ENCODE measurements around the gene BEX1. TPM values are rescaled to one million over a fixed set of nuclear protein-coding genes. Genes with fewer than 3 reads are reported as not detected.

Gene BEX1
- total RNA-seq, 1 donor = 4.7 TPM

DNA sequence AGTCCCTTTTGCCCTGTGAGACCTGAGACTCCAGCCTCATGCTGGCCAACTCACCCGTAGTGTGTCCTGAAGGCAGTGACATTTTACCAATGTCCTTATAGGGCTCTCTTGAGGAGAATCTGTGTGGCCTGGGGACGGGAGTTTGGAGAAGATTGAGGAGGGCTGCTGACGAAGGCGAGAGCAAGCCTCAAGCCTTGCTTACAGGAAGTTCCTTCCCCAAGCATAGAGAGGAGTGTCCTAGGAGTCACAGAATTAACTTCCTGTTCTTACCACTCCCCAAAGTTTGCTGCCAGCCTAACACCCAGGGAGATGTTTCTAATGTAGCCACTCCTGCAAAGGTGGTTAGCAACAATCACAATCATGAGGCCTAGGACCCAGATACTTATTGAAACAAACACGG is 29.0 kb upstream of the BEX1 start, which contains the start of gene NXF3:
NXF3 (minus strand) TSS at position 202 of the 400 bp plus-strand sequence; CDS start at position 82, 120 bp downstream.
- no peak within 1 kb of the TSS for H2AFZ ChIP-seq (ENCODE audit: low read length)
- no peak within 1 kb of the TSS for H3K27ac ChIP-seq (ENCODE audit: low read depth, low read length)
- H3K79me2 ChIP-seq (ENCODE audit: insufficient read depth, low read length) = no peaks in the 10 kb centered on the region
- no peak within 1 kb of the TSS for H3K4me2 ChIP-seq (ENCODE audit: insufficient read depth, low read length)
- peaks cover 15% of the 10 kb centered on the region for H3K27me3 ChIP-seq (ENCODE audit: insufficient read depth, low read length)
- H3K9me3 ChIP-seq (ENCODE audit: low read depth, low read length) = no peaks in the 10 kb centered on the region
- TF ChIP-seq, protein P1, sequence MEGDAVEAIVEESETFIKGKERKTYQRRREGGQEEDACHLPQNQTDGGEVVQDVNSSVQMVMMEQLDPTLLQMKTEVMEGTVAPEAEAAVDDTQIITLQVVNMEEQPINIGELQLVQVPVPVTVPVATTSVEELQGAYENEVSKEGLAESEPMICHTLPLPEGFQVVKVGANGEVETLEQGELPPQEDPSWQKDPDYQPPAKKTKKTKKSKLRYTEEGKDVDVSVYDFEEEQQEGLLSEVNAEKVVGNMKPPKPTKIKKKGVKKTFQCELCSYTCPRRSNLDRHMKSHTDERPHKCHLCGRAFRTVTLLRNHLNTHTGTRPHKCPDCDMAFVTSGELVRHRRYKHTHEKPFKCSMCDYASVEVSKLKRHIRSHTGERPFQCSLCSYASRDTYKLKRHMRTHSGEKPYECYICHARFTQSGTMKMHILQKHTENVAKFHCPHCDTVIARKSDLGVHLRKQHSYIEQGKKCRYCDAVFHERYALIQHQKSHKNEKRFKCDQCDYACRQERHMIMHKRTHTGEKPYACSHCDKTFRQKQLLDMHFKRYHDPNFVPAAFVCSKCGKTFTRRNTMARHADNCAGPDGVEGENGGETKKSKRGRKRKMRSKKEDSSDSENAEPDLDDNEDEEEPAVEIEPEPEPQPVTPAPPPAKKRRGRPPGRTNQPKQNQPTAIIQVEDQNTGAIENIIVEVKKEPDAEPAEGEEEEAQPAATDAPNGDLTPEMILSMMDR (IDR thresholded peaks at IDR 0.05; ENCODE audit: extremely low read depth, low read depth, low read length) = no peak
- no peaks in the 10 kb centered on the region for H4K20me1 ChIP-seq (ENCODE audit: insufficient read depth, low read length)
- H3K4me3 ChIP-seq (ENCODE audit: insufficient read depth, low read length) = no peak within 1 kb of the TSS
- H3K4me1 ChIP-seq (ENCODE audit: insufficient read depth, low read length) = no peaks in the 10 kb centered on the region
- DNase-seq (ENCODE audit: insufficient read length, low spot score, missing footprints) = no peak
- no peaks in the 10 kb centered on the region for H3K36me3 ChIP-seq (ENCODE audit: insufficient read depth, low read length)

DNA sequence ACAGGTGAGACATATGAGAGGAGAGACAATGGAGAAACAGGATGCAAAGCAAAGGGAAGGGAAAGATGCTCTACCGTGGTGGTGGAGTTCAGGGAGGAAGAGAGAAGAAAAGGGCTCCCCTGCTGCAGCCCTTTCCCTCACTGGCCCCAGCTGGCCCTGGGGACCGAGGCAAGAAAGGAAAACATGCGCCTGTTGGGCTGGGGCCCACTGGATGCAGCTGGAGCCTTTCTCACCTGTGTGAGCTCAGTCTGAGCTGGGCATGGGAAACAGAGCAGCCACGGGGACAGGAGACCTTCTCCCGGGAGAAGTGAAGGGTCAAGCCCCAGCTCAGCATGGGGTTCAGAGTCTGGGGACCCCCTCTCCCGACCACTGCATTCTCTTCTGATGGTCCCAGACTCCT is 17.1 kb upstream of the BEX1 start:
- Histone ChIP-seq H3K36me3 (ENCODE audit: insufficient read depth, low read length) (no peaks in the 10 kb centered on the region), H3K27me3 (ENCODE audit: insufficient read depth, low read length) (peaks cover 9% of the 10 kb centered on the region), H4K20me1 (ENCODE audit: insufficient read depth, low read length) (no peaks in the 10 kb centered on the region), H2AFZ (ENCODE audit: low read length) (no peak overlapping the region), H3K4me2 (ENCODE audit: insufficient read depth, low read length) (no peak overlapping the region), H3K27ac (ENCODE audit: low read depth, low read length) (no peak overlapping the region), H3K79me2 (ENCODE audit: insufficient read depth, low read length) (no peaks in the 10 kb centered on the region), H3K4me3 (ENCODE audit: insufficient read depth, low read length) (no peak overlapping the region), H3K4me1 (ENCODE audit: insufficient read depth, low read length) (no peaks in the 10 kb centered on the region), H3K9me3 (ENCODE audit: low read depth, low read length) (no peaks in the 10 kb centered on the region)
- TF ChIP-seq, protein P1 (IDR thresholded peaks at IDR 0.05; ENCODE audit: extremely low read depth, low read depth, low read length) = no peak
- DNase-seq (ENCODE audit: insufficient read length, low spot score, missing footprints) = no peak

DNA sequence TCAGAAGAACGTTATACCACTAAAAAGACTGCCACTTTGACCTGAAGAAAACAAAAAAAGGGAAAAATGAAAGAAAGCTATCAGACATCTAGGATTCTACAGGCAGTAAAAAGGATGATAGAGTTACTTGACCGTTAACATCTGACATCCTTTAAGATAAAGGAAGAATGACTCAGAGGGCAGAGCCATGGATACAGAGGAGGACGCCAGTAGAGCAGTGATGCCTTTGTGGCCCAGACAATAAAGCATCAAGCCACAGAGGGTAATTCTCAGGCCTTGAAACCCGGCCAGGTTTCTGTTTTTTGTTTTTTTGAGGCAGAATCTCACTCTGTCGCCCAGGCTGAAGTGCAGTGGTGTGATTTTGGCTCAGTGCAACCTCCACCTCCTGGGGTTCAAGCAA is 9.5 kb upstream of the BEX1 start:
- no peaks in the 10 kb centered on the region for H3K36me3 ChIP-seq (ENCODE audit: insufficient read depth, low read length)
- no peak overlapping the region for H3K4me3 ChIP-seq (ENCODE audit: insufficient read depth, low read length)
- no peaks in the 10 kb centered on the region for H3K9me3 ChIP-seq (ENCODE audit: low read depth, low read length)
- peaks cover 10% of the 10 kb centered on the region for H3K27me3 ChIP-seq (ENCODE audit: insufficient read depth, low read length)
- H2AFZ ChIP-seq (ENCODE audit: low read length) = no peak overlapping the region
- no peak for DNase-seq (ENCODE audit: insufficient read length, low spot score, missing footprints)
- no peak overlapping the region for H3K27ac ChIP-seq (ENCODE audit: low read depth, low read length)
- TF ChIP-seq, protein P1 (IDR thresholded peaks at IDR 0.05; ENCODE audit: extremely low read depth, low read depth, low read length) = no peak
- H3K4me2 ChIP-seq (ENCODE audit: insufficient read depth, low read length) = no peak overlapping the region
- H3K79me2 ChIP-seq (ENCODE audit: insufficient read depth, low read length) = no peaks in the 10 kb centered on the region
- H4K20me1 ChIP-seq (ENCODE audit: insufficient read depth, low read length) = no peaks in the 10 kb centered on the region
- H3K4me1 ChIP-seq (ENCODE audit: insufficient read depth, low read length) = no peaks in the 10 kb centered on the region

DNA sequence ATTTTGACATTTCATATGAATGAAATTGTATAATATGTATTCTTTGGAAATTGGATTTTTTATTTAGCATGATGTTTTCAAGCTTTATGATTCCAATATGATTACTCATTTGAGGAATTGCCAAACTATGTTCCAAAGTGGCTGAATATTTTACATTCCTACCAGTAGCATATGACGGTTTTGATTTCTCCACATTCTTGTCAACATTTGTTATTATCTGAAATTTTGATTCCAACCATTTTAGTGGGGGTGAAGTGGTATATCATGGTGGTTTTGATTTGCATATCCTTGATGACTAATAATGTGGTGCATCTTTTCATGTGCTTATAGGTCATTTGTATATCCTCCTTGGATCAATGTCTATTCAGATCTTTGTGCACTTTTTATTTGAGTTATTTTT is 2.6 kb upstream of the BEX1 start:
- Histone ChIP-seq H3K4me3 (ENCODE audit: insufficient read depth, low read length) (no peak overlapping the region), H3K36me3 (ENCODE audit: insufficient read depth, low read length) (no peaks in the 10 kb centered on the region), H3K27ac (ENCODE audit: low read depth, low read length) (no peak overlapping the region), H3K4me1 (ENCODE audit: insufficient read depth, low read length) (no peaks in the 10 kb centered on the region), H3K9me3 (ENCODE audit: low read depth, low read length) (no peaks in the 10 kb centered on the region), H2AFZ (ENCODE audit: low read length) (no peak overlapping the region), H4K20me1 (ENCODE audit: insufficient read depth, low read length) (no peaks in the 10 kb centered on the region), H3K27me3 (ENCODE audit: insufficient read depth, low read length) (no peaks in the 10 kb centered on the region), H3K79me2 (ENCODE audit: insufficient read depth, low read length) (no peaks in the 10 kb centered on the region), H3K4me2 (ENCODE audit: insufficient read depth, low read length) (no peak overlapping the region)
- TF ChIP-seq, protein P1 (IDR thresholded peaks at IDR 0.05; ENCODE audit: extremely low read depth, low read depth, low read length) = no peak
- DNase-seq (ENCODE audit: insufficient read length, low spot score, missing footprints) = no peak
